Spleen (tissue), 7 donors: Measurements from ENCODE around the gene PCNX1.

Experiments used
- POLR2AphosphoS5 ChIP-seq, 3 donors: sonication (generic); formaldehyde crosslinking; IDR thresholded peaks; one replicate each; pipeline ENCODE4 v1.5.1; 2017; ENCODE audit warnings: antibody characterized with exemption in 3 of 3
- TF ChIP-seq, protein P1 (sequence below), 11 experiments: fragments of 200-600 bp in 7 of 11; fragments of 450-650 bp in 4 of 11; sonication (generic) in 4 of 11; IDR thresholded peaks in 8 of 11; conservative IDR thresholded peaks in 3 of 11; 1 replicate in 7 of 11; 2 replicates in 4 of 11; pipeline versions ENCODE4 v1.4.0 to v1.8.0; 2016 to 2021; ENCODE audit warnings: antibody characterized with exemption in 11 of 11, inconsistent platforms in 4 of 11, mild to moderate bottlenecking in 1 of 11
- donor health status: DM: no; HTN: no; CAD: no; lungs with moderate emphysema.
- donor health status: DM: no; HTN: no; CAD: no.
- donor health status: DM: no; HTN: no; CAD: no.

DNA sequence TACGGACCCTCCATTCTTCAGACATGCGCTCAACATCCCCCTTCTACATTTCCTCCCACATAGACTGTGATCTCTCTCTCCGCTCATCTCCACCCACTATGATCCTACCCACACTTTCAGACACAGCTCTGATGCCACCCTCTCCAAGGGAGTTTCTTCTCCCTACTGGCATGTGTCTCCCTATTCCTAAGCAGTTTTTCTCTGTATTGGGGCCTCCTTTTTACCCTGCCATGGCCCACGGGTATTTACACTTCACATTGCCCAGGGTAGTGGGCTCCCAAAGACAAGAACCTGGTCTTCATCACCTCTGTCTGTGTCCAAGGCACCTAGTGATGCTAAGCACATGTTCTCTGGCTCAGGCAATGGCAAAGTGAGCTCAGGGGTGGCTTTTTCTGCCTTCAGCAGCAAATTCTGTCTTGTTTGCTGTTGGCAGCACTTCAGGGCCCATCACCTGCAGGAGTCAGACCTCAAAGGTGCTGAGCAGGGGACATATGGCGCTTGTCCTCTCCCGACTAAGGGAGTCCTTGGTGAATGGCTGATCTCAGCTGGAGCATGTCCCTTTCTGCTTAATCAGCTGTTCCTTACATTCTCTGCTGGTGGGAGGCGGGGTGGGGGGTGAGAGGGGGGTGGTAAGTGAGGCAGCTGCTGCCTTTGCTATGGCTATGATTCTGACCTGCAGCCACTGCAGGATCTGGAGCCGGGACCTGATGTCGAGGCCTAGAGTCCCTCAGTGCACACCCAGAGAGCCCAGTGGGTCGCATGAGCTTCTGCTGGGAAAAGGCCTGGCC, 256.8 kb downstream of the PCNX1 start:
- TF ChIP-seq, protein P1, sequence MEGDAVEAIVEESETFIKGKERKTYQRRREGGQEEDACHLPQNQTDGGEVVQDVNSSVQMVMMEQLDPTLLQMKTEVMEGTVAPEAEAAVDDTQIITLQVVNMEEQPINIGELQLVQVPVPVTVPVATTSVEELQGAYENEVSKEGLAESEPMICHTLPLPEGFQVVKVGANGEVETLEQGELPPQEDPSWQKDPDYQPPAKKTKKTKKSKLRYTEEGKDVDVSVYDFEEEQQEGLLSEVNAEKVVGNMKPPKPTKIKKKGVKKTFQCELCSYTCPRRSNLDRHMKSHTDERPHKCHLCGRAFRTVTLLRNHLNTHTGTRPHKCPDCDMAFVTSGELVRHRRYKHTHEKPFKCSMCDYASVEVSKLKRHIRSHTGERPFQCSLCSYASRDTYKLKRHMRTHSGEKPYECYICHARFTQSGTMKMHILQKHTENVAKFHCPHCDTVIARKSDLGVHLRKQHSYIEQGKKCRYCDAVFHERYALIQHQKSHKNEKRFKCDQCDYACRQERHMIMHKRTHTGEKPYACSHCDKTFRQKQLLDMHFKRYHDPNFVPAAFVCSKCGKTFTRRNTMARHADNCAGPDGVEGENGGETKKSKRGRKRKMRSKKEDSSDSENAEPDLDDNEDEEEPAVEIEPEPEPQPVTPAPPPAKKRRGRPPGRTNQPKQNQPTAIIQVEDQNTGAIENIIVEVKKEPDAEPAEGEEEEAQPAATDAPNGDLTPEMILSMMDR (IDR thresholded peaks at IDR 0.05 in 8 of 11, conservative IDR thresholded peaks at IDR 0.05 in 3 of 11), result no peak
- no peak for TF ChIP-seq POLR2AphosphoS5 (IDR thresholded peaks at IDR 0.05)
